Endothelial cell of coronary artery (primary cell): ENCODE data around the gene AATF. TPM values are rescaled to one million over a fixed set of nuclear protein-coding genes. Genes with fewer than 3 reads are reported as not detected.

ENCODE experiments used
- total RNA-seq: library from RNA; depleted of rRNA; stranded (reverse); fragments of >200 nt; gene quantifications from 2 replicates; pipeline ENCODE4 v1.2.3, GENCODE V29; 2014

The AATF gene
- 31.4 and 37.1 TPM in 2 replicates for total RNA-seq

GRCh38 chr17:36948717-36949460 is at the start of gene AATF:
Gene AATF, plus strand, starts transcription at chr17:36948954. Its CDS starts 172 bp downstream, at chr17:36949126.

GRCh38 chr17:36937001-36937958 is 11.5 kb upstream of the AATF start, which contains the start of gene LHX1:
Gene LHX1, plus strand, starts transcription at chr17:36937475. Its CDS starts 723 bp downstream, at chr17:36938198.

Other genes starting within 250 kb of the AATF start
- not detected in 2 replicates for gene LHX1, start 11.5 kb upstream of the AATF start, total RNA-seq